GM23338 (cell line): ENCODE measurements around the gene EHD1. TPM values are rescaled to one million over a fixed set of nuclear protein-coding genes. Genes with fewer than 3 reads are reported as not detected.

ENCODE experiments used
- ATAC-seq: fragments of 200-7000 bp; cut with Tn5 transposase; 3 replicates; pipeline ENCODE4 v1.9.1; 2020
- DNase-seq: peaks from one replicate; pipeline ENCODE4 v3.0.0-alpha.2; 2015; ENCODE audit warnings: low spot score
- H2AFZ ChIP-seq: fragments of 200-600 bp; sonication (generic); 2 replicates; pipeline ENCODE4 v1.8.0; 2016; ENCODE audit warnings: antibody characterized with exemption, mild to moderate bottlenecking, moderate library complexity
- H3F3A ChIP-seq: fragments of 200-600 bp; sonication (generic); replicated peaks from 2 replicates; pipeline ENCODE4 v1.8.0; 2017; ENCODE audit warnings: antibody characterized with exemption, mixed run types, low read depth
- H3K27ac ChIP-seq: fragments of 200-600 bp; sonication (generic); 2 replicates; pipeline ENCODE4 v1.6.1; 2016; ENCODE audit warnings: low read depth
- H3K27me3 ChIP-seq: fragments of 200-600 bp; sonication (generic); 2 replicates; pipeline ENCODE4 v1.8.0; 2016; ENCODE audit warnings: mild to moderate bottlenecking, mixed run types, moderate library complexity; ENCODE audit not compliant: insufficient read depth
- H3K36me3 ChIP-seq: fragments of 200-600 bp; sonication (generic); 2 replicates; pipeline ENCODE4 v1.8.0; 2016; ENCODE audit warnings: mild to moderate bottlenecking; ENCODE audit not compliant: insufficient read depth
- H3K4me1 ChIP-seq: fragments of 200-600 bp; sonication (generic); 2 replicates; pipeline ENCODE4 v1.8.0; 2016; ENCODE audit warnings: mild to moderate bottlenecking, moderate library complexity; ENCODE audit not compliant: insufficient read depth
- H3K4me2 ChIP-seq: fragments of 200-600 bp; sonication (generic); 2 replicates; pipeline ENCODE4 v1.7.1; 2017; ENCODE audit warnings: mixed run types
- H3K4me3 ChIP-seq: fragments of 200-600 bp; sonication (generic); 2 replicates; pipeline ENCODE4 v1.6.1; 2016; ENCODE audit warnings: mixed run types
- H3K79me2 ChIP-seq: fragments of 200-600 bp; sonication (generic); replicated peaks from 2 replicates; pipeline ENCODE4 v1.8.0; 2017; ENCODE audit warnings: mild to moderate bottlenecking; ENCODE audit not compliant: insufficient read depth
- H3K9me2 ChIP-seq: fragments of 200-600 bp; sonication (generic); 2 replicates; pipeline ENCODE4 v1.8.0; 2017; ENCODE audit not compliant: insufficient read depth
- H4K20me1 ChIP-seq: fragments of 200-600 bp; sonication (generic); replicated peaks from 2 replicates; pipeline ENCODE4 v1.8.0; 2017; ENCODE audit warnings: mild to moderate bottlenecking; ENCODE audit not compliant: insufficient read depth
- H3K27ac Mint-ChIP-seq: 2 replicates; pipeline ENCODE4 v1.8.0; 2020; ENCODE audit warnings: inconsistent platforms, mild to moderate bottlenecking, moderate library complexity, mixed read lengths
- H3K27me3 Mint-ChIP-seq: 3 replicates; pipeline ENCODE4 v1.8.0; 2022; ENCODE audit warnings: low read depth, mild to moderate bottlenecking, moderate library complexity, mixed read lengths, inconsistent platforms; ENCODE audit not compliant: insufficient read depth, poor library complexity
- H3K36me3 Mint-ChIP-seq: 3 replicates; pipeline ENCODE4 v1.8.0; 2021; ENCODE audit warnings: low read depth, mild to moderate bottlenecking, inconsistent platforms, moderate library complexity, mixed read lengths
- H3K4me1 Mint-ChIP-seq: 3 replicates; pipeline ENCODE4 v1.8.0; 2020; ENCODE audit warnings: mild to moderate bottlenecking, inconsistent platforms, mixed read lengths
- H3K4me3 Mint-ChIP-seq: 3 replicates; pipeline ENCODE4 v1.8.0; 2021; ENCODE audit warnings: moderate library complexity, mild to moderate bottlenecking, inconsistent platforms, mixed read lengths
- H3K9me3 Mint-ChIP-seq: 3 replicates; pipeline ENCODE4 v1.8.0; 2020; ENCODE audit warnings: moderate library complexity, mild to moderate bottlenecking, inconsistent platforms, mixed read lengths
- EZH2 ChIP-seq: fragments of 200-600 bp; sonication (generic); IDR thresholded peaks from one replicate; pipeline ENCODE4 v1.8.0; 2017; ENCODE audit warnings: antibody characterized with exemption, mild to moderate bottlenecking, low read depth; ENCODE audit not compliant: unreplicated experiment
- NANOG ChIP-seq: IDR thresholded peaks from 2 replicates; pipeline ENCODE4 v1.6.1; 2016; ENCODE audit warnings: antibody characterized with exemption, borderline replicate concordance
- REST ChIP-seq: IDR thresholded peaks from one replicate; pipeline ENCODE4 v1.6.1; 2018; ENCODE audit warnings: antibody characterized with exemption; ENCODE audit not compliant: unreplicated experiment
- STAT1 ChIP-seq: IDR thresholded peaks from one replicate; pipeline ENCODE4 v1.6.1; 2016; ENCODE audit warnings: antibody characterized with exemption; ENCODE audit not compliant: unreplicated experiment
- ZNF114 ChIP-seq: fragments of 250-450 bp; sonication (Bioruptor Pico); IDR thresholded peaks from 2 replicates; pipeline ENCODE4 v1.5.0; 2020; ENCODE audit warnings: mild to moderate bottlenecking, moderate library complexity
- ZNF331 ChIP-seq: fragments of 250-450 bp; sonication (Bioruptor Pico); IDR thresholded peaks from 2 replicates; pipeline ENCODE4 v1.5.0; 2020; ENCODE audit warnings: low read depth, mild to moderate bottlenecking, moderate library complexity
- ZNF462 ChIP-seq: fragments of 250-450 bp; sonication (Bioruptor Pico); IDR thresholded peaks from 2 replicates; pipeline ENCODE4 v1.5.0; 2020; ENCODE audit warnings: mild to moderate bottlenecking, moderate library complexity
- polyA plus RNA-seq: library from polyadenylated mRNA; unstranded; fragments of >200 nt; fragmentation: Nextera tagmentation; extraction: Ambion mirVana; gene quantifications from 2 replicates; pipeline ENCODE4 v1.2.1, GENCODE V29; 2016
- total RNA-seq: library from RNA; depleted of rRNA; stranded (reverse); fragments of >200 nt; shearing (Covaris generic); gene quantifications from 2 replicates; pipeline ENCODE4 v1.2.3, GENCODE V29; 2014
- TF ChIP-seq, protein P1 (sequence below), 2 experiments: fragments of 200-600 bp in 1 of 2; sonication (generic) in 1 of 2; conservative IDR thresholded peaks; 2 replicates each; pipeline versions ENCODE4 v1.5.1 to v1.6.1; 2016 to 2017; ENCODE audit warnings: antibody characterized with exemption in 2 of 2, low read depth in 2 of 2, mild to moderate bottlenecking in 2 of 2, moderate library complexity in 1 of 2

The EHD1 gene
- total and polyA plus RNA-seq, 2 experiments from 2014 or later, result 16.7 to 69.7 TPM

- H3K4me2 ChIP-seq, result no peak overlapping the region
- no peaks in the 10 kb centered on the region for H3K9me3 Mint-ChIP-seq
- no peak for DNase-seq
- H4K20me1 ChIP-seq, result no peaks in the 10 kb centered on the region
- no peak overlapping the region for H3K27ac ChIP-seq
- H3K36me3 ChIP-seq, result no peaks in the 10 kb centered on the region
- no peak overlapping the region for H3K4me3 ChIP-seq
- H3K36me3 Mint-ChIP-seq, result peaks cover 9% of the 10 kb centered on the region; the same call in 2 of the 3 replicates
- no peak for ATAC-seq
- H3K9me2 ChIP-seq, result no peaks in the 10 kb centered on the region
- no peaks in the 10 kb centered on the region for H3F3A ChIP-seq
- no peak for TF ChIP-seq ZNF114 (CRISPR knock-in tag)
- TF ChIP-seq EZH2, result no peak
- no peak for TF ChIP-seq ZNF462 (CRISPR knock-in tag)
- no peak for TF ChIP-seq STAT1
- TF ChIP-seq ZNF331, result no peak
- TF ChIP-seq, protein P1, sequence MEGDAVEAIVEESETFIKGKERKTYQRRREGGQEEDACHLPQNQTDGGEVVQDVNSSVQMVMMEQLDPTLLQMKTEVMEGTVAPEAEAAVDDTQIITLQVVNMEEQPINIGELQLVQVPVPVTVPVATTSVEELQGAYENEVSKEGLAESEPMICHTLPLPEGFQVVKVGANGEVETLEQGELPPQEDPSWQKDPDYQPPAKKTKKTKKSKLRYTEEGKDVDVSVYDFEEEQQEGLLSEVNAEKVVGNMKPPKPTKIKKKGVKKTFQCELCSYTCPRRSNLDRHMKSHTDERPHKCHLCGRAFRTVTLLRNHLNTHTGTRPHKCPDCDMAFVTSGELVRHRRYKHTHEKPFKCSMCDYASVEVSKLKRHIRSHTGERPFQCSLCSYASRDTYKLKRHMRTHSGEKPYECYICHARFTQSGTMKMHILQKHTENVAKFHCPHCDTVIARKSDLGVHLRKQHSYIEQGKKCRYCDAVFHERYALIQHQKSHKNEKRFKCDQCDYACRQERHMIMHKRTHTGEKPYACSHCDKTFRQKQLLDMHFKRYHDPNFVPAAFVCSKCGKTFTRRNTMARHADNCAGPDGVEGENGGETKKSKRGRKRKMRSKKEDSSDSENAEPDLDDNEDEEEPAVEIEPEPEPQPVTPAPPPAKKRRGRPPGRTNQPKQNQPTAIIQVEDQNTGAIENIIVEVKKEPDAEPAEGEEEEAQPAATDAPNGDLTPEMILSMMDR (conservative IDR thresholded peaks at IDR 0.05; ENCODE audit: low read depth in 2 of 2), result no peak
- no peak for TF ChIP-seq NANOG
- no peak for TF ChIP-seq REST
- H3K27me3 Mint-ChIP-seq, result peaks cover 2% of the 10 kb centered on the region
- no peaks in the 10 kb centered on the region for H3K4me1 Mint-ChIP-seq
- H3K27ac Mint-ChIP-seq, result no peak overlapping the region
- H3K79me2 ChIP-seq, result no peaks in the 10 kb centered on the region
- H3K4me3 Mint-ChIP-seq, result no peak overlapping the region
- H3K27me3 ChIP-seq, result no peaks in the 10 kb centered on the region
- no peaks in the 10 kb centered on the region for H3K4me1 ChIP-seq
- no peak overlapping the region for H2AFZ ChIP-seq
These were observed 42.6 kb downstream of the EHD1 start for GRCh38 chr11:64835616-64836447.
